Astrocyte (in vitro differentiated cells and primary cell): Measurements from ENCODE around the gene GGTLC1. TPM values are rescaled to one million over a fixed set of nuclear protein-coding genes. Genes with fewer than 3 reads are reported as not detected.
"Not testable (repeated sequence)": the region's sequence is repeated elsewhere in the genome, so short reads cannot be mapped to it uniquely, and the experiment has no call there.

Source experiments
- DNase-seq: peaks from one replicate; pipeline ENCODE4 v3.0.0-alpha.2; 2010; ENCODE audit warnings: low read depth
- FAIRE-seq: peaks from 2 replicates; lab custom pipeline; 2011; peaks lifted over from hg19 to GRCh38; lab: Jason Lieb, UNC
- H2AFZ ChIP-seq: 2 replicates; pipeline ENCODE4 v1.6.0; 2012; ENCODE audit warnings: low read depth, low read length, inconsistent platforms
- H3K27ac ChIP-seq: 2 replicates; pipeline ENCODE4 v1.5.1; 2011; ENCODE audit warnings: low read depth, low read length, inconsistent platforms
- H3K27me3 ChIP-seq: 2 replicates; pipeline ENCODE4 v1.6.0; 2011; ENCODE audit warnings: low read length, inconsistent platforms; ENCODE audit not compliant: insufficient read depth
- H3K36me3 ChIP-seq: 2 replicates; pipeline ENCODE4 v1.5.1; 2011; ENCODE audit warnings: low read length, inconsistent platforms; ENCODE audit not compliant: insufficient read depth
- H3K4me1 ChIP-seq: 2 replicates; pipeline ENCODE4 v1.5.1; 2011; ENCODE audit warnings: low read length, inconsistent platforms; ENCODE audit not compliant: insufficient read depth
- H3K4me2 ChIP-seq: 2 replicates; pipeline ENCODE4 v1.6.0; 2012; ENCODE audit warnings: low read length, inconsistent platforms
- H3K4me3 ChIP-seq: 2 replicates; pipeline ENCODE4 v1.5.1; 2011; ENCODE audit warnings: low read depth, mild to moderate bottlenecking, low read length, inconsistent platforms; ENCODE audit not compliant: insufficient read depth
- H3K79me2 ChIP-seq: 2 replicates; pipeline ENCODE4 v1.6.0; 2012; ENCODE audit warnings: mild to moderate bottlenecking, low read length, inconsistent platforms; ENCODE audit not compliant: insufficient read depth
- H3K9ac ChIP-seq: 2 replicates; pipeline ENCODE4 v1.6.0; 2012; ENCODE audit warnings: mild to moderate bottlenecking, low read length, inconsistent platforms
- H3K9me3 ChIP-seq: 2 replicates; pipeline ENCODE4 v1.5.1; 2012; ENCODE audit warnings: low read depth, mild to moderate bottlenecking, low read length, inconsistent platforms; ENCODE audit not compliant: insufficient read depth
- H4K20me1 ChIP-seq: 2 replicates; pipeline ENCODE4 v1.6.0; 2012; ENCODE audit warnings: low read length, inconsistent platforms; ENCODE audit not compliant: insufficient read depth
- H3K27ac Mint-ChIP-seq: one replicate; pipeline ENCODE4 v1.8.0; 2021; ENCODE audit warnings: mild to moderate bottlenecking, mixed read lengths; ENCODE audit not compliant: unreplicated experiment
- H3K27me3 Mint-ChIP-seq: one replicate; pipeline ENCODE4 v1.8.0; 2021; ENCODE audit warnings: low read depth, mixed read lengths; ENCODE audit not compliant: unreplicated experiment
- H3K36me3 Mint-ChIP-seq: one replicate; pipeline ENCODE4 v1.8.0; 2021; ENCODE audit warnings: low read depth, mixed read lengths; ENCODE audit not compliant: unreplicated experiment
- H3K4me1 Mint-ChIP-seq: one replicate; pipeline ENCODE4 v1.8.0; 2021; ENCODE audit warnings: low read depth, mixed read lengths; ENCODE audit not compliant: unreplicated experiment
- H3K4me3 Mint-ChIP-seq: one replicate; pipeline ENCODE4 v1.8.0; 2021; ENCODE audit warnings: mild to moderate bottlenecking, moderate library complexity, mixed read lengths; ENCODE audit not compliant: unreplicated experiment
- H3K9me3 Mint-ChIP-seq: one replicate; pipeline ENCODE4 v1.8.0; 2021; ENCODE audit warnings: mild to moderate bottlenecking, mixed read lengths; ENCODE audit not compliant: unreplicated experiment
- total RNA-seq: library from RNA; stranded (reverse); gene quantifications from 2 replicates; pipeline ENCODE4 v1.2.1, GENCODE V29; 2021

The GGTLC1 gene
- total RNA-seq, 1 donor from 2014 or later: not detected

GRCh38 chr20:23988966-23989365 is 387 bp upstream of the GGTLC1 start:
- H3K4me3 ChIP-seq, H3K27ac Mint-ChIP-seq, H3K9me3 ChIP-seq, H3K27me3 ChIP-seq, H3K27ac ChIP-seq, H3K27me3 Mint-ChIP-seq, H2AFZ ChIP-seq, H3K9me3 Mint-ChIP-seq, H3K36me3 Mint-ChIP-seq, FAIRE-seq, H3K9ac ChIP-seq, H3K4me1 Mint-ChIP-seq, H3K4me2 ChIP-seq, DNase-seq, H3K79me2 ChIP-seq, H3K4me1 ChIP-seq, H4K20me1 ChIP-seq, H3K36me3 ChIP-seq, H3K4me3 Mint-ChIP-seq: not testable (repeated sequence)

GRCh38 chr20:23986716-23987115 is 1.9 kb downstream of the GGTLC1 start:
- H3K27ac ChIP-seq, H3K36me3 Mint-ChIP-seq, H3K9ac ChIP-seq, H3K27ac Mint-ChIP-seq, H4K20me1 ChIP-seq, H3K4me3 Mint-ChIP-seq, H3K9me3 Mint-ChIP-seq, H3K4me1 Mint-ChIP-seq, H3K27me3 ChIP-seq, H3K36me3 ChIP-seq, H2AFZ ChIP-seq, FAIRE-seq, H3K4me3 ChIP-seq, H3K9me3 ChIP-seq, H3K79me2 ChIP-seq, H3K4me2 ChIP-seq, H3K4me1 ChIP-seq, H3K27me3 Mint-ChIP-seq, DNase-seq: not testable (repeated sequence)

GRCh38 chr20:23986310-23986709 is 2.3 kb downstream of the GGTLC1 start:
- not testable (repeated sequence) for H3K9me3 ChIP-seq, H3K9me3 Mint-ChIP-seq, H3K27ac ChIP-seq, H3K27me3 Mint-ChIP-seq, H3K4me3 ChIP-seq, H2AFZ ChIP-seq, H3K36me3 Mint-ChIP-seq, H3K27me3 ChIP-seq, H3K4me1 ChIP-seq, H3K4me1 Mint-ChIP-seq, H4K20me1 ChIP-seq, DNase-seq, H3K9ac ChIP-seq, H3K4me3 Mint-ChIP-seq, H3K4me2 ChIP-seq, FAIRE-seq, H3K27ac Mint-ChIP-seq, H3K36me3 ChIP-seq, H3K79me2 ChIP-seq

GRCh38 chr20:23985790-23986225 is 2.8 kb downstream of the GGTLC1 start:
- not testable (repeated sequence) for H3K4me1 Mint-ChIP-seq, H3K4me2 ChIP-seq, H3K27ac ChIP-seq, H4K20me1 ChIP-seq, H3K27ac Mint-ChIP-seq, H2AFZ ChIP-seq, H3K4me3 Mint-ChIP-seq, H3K36me3 Mint-ChIP-seq, H3K27me3 ChIP-seq, H3K36me3 ChIP-seq, H3K4me3 ChIP-seq, H3K4me1 ChIP-seq, DNase-seq, H3K9ac ChIP-seq, H3K9me3 Mint-ChIP-seq, H3K9me3 ChIP-seq, H3K27me3 Mint-ChIP-seq, H3K79me2 ChIP-seq, FAIRE-seq

GRCh38 chr20:23985066-23985789 is 3.4 kb downstream of the GGTLC1 start:
- FAIRE-seq, H3K4me1 Mint-ChIP-seq, H3K36me3 ChIP-seq: not testable (repeated sequence)

GRCh38 chr20:23984476-23985023 is 4.0 kb downstream of the GGTLC1 start:
- H3K36me3 ChIP-seq, H3K4me1 Mint-ChIP-seq, H3K4me1 ChIP-seq, FAIRE-seq, H3K9ac ChIP-seq, DNase-seq, H3K27me3 Mint-ChIP-seq, H3K27ac ChIP-seq, H3K4me2 ChIP-seq, H3K36me3 Mint-ChIP-seq, H3K9me3 Mint-ChIP-seq, H3K4me3 Mint-ChIP-seq, H3K27ac Mint-ChIP-seq, H2AFZ ChIP-seq, H3K79me2 ChIP-seq, H3K27me3 ChIP-seq, H3K9me3 ChIP-seq, H4K20me1 ChIP-seq, H3K4me3 ChIP-seq: not testable (repeated sequence)

More at GRCh38 chr20:23985066-23985789, 3.4 kb downstream of the GGTLC1 start:
- H4K20me1 ChIP-seq, H3K4me2 ChIP-seq, H3K27me3 ChIP-seq, H2AFZ ChIP-seq, H3K27ac Mint-ChIP-seq, H3K36me3 Mint-ChIP-seq, DNase-seq, H3K9me3 Mint-ChIP-seq, H3K27ac ChIP-seq, H3K9ac ChIP-seq, H3K4me3 ChIP-seq, H3K4me3 Mint-ChIP-seq, H3K4me1 ChIP-seq, H3K27me3 Mint-ChIP-seq, H3K79me2 ChIP-seq, H3K9me3 ChIP-seq: not testable (repeated sequence)
